HG03175 (cell line): Measurements from ENCODE around the gene AQP12A.
"Not testable (repeated sequence)": the region's sequence is repeated elsewhere in the genome, so short reads cannot be mapped to it uniquely, and the experiment has no call there.

ENCODE experiments used
- ATAC-seq: cut with Tn5 transposase; IDR thresholded peaks from one replicate; pipeline ENCODE4 v1.9.1; 2021; ENCODE audit warnings: mild to moderate bottlenecking, moderate library complexity; ENCODE audit not compliant: unreplicated experiment

Gene AQP12A, protein sequence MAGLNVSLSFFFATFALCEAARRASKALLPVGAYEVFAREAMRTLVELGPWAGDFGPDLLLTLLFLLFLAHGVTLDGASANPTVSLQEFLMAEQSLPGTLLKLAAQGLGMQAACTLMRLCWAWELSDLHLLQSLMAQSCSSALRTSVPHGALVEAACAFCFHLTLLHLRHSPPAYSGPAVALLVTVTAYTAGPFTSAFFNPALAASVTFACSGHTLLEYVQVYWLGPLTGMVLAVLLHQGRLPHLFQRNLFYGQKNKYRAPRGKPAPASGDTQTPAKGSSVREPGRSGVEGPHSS

DNA sequence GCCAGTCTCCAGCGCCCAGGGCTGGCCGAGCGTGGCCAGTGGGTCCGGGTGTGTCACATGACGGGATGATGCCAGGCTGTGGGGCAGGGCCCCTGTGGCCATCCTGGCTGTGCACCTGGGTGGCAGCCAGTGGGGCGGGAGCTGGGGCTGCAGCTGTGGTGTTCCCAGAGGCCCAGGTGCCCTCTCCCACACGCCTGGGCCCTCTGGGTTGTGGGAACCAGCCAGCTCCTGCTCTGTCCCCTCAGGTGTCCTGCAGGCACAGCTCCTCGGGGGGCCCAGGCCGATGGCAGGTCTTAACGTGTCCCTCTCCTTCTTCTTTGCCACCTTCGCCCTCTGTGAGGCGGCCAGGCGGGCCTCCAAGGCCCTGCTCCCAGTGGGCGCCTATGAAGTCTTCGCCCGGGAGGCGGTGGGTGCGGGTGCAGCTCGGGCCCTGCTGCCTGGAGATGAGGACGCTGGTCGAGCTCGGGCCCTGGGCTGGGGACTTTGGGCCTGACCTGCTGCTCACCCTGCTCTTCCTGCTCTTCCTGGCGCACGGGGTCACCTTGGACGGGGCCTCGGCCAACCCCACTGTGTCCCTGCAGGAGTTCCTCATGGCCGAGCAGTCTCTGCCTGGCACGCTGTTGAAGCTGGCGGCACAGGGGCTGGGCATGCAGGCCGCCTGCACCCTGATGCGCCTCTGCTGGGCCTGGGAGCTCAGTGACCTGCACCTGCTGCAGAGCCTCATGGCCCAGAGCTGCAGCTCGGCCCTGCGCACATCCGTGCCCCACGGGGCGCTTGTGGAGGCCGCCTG is at the start of gene AQP12A:
TSS of gene AQP12A (plus strand) at position 236 of the 790 bp plus-strand sequence. CDS start at position 284, 48 bp downstream.
- ATAC-seq, result not testable (repeated sequence)

DNA sequence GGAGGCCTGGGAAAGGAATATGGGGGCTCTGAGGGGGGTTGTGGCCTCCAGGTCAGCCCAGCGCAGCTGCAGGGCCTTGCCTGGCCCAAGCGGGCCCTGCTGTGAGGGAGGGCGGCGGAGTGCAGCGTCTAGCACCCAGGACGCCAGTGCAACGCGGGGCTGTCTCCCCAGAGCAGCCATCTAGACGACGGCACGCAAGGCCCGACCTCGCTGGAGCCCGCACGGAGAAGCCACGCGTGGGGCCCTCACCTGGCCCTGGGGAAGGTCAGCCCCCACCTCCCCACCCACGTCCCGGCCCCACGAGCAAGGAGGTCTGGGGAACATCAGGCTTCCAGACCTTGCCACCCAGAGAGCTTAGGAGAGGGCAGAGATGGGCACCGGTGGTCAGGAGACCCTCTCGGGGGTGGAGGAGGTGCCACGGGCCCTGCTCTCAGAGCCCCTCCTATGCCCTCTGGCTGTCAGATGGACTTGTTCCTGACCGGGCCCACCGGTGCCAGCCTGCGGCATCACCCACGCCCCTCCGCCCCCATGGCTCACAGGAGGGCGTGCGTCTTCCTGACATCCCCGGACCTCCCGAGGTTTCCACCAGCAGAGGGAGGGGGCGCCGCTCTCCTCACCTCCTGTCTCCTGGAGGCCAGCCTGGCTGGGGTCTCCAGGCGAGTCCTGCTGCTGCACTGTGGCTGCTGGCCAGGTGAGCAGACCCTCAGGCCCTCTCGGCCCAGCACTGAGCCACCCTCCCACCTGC is 49.4 kb upstream of the AQP12A start:
- no peak for ATAC-seq

DNA sequence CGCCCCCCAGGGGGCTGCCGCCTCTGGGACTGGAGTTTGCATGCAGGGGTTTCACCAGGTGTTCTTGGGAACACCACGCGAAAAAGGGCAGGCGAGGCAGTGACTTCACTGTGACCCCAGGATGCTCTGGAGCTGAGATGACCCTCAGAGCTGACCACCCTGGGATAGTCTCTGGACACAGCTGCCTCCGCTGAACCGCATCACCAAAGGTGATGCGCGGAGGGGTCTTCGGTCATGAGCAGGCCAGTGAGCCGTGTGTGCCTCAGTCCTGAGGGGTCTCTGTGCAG is 48.9 kb upstream of the AQP12A start:
- ATAC-seq, result no peak

DNA sequence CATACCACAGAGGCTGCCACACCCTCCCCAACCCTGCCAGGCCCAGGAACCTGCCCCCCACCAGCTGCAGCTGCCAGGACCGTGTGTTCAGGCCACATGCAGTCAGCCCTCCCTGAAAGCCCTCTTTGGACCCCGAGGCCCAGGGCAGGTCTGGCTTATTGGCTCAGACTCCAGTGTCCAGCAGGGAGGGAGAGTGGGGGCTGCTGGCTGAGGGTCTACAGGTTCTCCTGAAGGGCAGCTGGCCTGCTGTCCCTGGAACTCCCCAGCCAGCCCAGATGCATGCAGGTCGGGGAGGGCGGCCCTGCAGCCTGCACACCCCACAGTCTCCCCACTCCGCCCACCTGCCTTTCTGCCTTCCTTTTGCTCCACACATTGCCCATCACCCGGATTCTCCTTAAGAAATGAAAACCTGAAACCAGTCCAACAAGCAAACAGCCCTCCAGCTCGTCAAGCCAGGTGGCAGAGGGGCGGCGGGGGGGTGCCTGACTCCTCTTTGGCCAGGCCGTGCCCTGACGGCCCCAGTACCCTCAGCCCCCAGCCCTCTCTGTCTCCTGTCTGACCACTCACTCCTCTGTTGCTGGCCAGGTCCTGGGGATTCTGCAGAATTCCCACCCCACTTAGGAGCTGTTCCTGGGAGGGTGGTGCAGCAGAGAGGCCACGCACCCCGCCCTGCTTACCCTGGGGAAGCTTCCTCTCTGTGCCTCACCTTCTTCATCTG is 48.4 kb upstream of the AQP12A start:
- ATAC-seq, result no peak

DNA sequence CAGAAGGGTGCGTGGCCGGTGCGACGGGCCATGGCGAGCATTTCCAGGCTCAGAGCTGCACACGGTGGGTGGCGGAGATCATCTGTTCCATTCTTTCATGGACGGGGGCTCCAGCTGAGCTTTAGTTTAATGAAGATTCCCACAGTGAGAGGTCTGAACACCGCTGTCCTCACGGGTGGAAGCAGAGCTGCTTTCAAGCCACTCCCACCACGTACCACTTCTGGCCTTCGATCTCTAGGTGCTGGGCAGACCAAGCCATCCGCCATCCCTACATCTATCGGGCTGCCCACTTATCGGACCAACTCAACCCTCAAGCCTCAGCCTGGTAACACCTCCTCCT is 47.9 kb upstream of the AQP12A start:
- ATAC-seq, result no peak

DNA sequence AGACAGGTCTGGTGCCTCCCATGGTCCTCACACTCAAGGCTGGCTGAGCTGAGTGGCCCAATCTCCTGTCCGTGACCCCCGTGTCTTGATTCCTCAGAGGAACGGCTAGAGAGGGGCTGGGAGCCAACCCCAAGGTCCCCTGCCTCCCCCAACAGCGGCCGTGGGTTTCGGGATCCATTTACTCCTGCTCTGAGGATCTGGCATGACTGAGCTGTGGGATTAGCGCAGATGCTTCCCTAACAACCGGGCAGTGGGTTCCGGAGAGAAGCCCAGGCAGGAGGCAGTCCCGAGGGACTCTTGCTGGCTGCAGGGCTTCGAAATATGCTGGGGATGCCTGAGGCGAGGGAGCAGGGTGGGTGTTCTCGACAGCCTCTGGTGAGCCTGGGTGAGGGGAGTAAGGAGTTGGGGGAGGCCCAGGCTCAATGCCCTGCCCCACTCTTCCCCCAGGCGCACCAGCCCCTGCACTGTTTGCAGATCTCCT is 47.5 kb upstream of the AQP12A start:
- no peak for ATAC-seq

DNA sequence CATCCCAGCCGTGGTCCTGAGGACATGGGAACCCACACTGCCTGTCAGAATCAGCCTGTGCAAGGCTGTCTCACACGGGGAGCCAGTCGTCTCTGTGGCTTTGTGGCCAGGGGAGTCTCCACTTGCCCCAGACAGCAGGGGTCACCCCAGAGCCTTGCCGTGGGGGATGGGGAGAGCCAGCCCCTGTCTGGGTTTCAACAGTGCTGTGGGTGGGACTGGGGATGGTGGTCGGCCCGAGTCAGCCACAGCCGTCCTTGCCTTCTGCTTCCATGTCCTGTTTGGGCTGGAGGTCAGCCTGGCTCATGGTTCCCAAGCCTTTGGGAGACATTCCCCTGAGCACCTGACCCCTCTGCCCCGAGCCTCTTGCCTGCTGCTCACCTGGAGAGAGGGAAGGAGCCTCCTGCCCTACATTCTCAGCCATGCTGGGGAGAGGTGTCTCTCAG is 46.8 kb upstream of the AQP12A start:
- no peak for ATAC-seq

DNA sequence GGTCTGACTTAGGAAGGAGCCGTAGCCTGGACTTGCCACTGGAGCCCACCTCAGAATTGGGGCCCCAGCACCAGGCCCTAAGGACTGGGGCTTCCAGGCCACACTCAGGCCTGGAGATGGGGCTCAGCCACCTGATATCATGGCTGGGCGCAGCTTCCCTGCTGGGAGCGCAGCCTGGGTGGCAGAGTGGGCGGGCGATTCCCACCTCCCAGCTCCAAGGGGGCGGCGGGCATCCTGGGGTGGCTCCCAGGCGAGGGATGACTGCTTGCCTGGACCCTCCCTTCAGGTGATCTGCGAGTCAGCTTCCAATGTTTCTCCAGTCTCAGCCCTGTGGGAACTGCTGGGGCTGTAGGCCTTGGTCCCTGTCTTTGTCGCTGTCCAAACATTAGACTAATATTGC is 46.3 kb upstream of the AQP12A start:
- ATAC-seq, result no peak

DNA sequence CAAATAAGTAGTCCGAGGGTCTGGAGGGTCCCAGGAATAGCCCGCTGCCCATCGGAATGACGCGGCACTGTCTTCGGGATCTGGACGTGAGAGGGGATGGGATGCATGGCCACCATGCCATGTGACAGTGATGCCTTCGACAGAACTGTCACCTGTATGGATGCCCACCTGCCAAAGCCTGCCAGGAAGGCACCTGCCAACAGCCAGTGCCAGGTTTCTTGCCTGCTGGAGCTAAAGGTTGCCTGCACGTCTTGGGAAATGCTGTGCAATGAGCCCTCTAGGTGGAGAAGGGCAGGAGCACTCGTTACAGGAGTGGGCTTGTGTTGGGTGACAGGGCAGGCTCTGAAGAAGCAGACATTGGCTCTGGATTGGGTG is 45.9 kb upstream of the AQP12A start:
- ATAC-seq, result no peak

DNA sequence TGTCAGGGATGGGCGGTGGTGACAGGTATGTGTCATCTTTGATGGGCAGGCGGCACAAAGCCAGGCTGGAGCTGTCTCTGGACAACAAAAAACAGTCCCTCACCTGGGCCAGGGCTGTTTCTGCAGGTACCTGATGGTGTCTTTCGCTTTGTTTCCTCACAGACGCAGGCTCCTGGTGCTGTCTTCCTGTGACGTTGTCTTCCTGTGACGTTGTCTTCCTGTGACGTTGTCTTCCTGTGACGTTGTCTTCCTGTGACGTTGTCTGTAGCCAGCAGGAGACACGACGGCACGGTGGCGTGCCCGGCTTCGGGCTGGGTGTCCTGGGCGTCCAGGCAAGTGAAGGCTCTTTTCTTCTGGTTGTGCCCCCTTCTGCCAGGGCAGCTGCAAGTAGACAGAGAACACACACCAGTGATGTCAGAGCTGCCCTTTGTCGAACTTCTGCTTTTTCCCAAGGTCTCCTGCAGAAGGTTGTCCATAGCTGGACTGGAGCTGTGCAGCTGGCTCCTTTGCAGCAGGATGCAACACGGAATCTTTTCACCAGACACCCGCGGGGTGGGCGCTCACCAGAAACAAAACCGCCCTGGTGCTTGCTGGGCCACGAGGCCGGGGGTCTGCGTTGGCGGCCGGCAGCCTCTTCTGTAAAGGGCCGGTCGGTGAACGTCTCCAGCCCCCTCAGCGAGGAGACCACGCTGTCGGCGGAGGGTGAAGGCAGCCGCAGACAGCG is 45.3 kb upstream of the AQP12A start:
- no peak for ATAC-seq

DNA sequence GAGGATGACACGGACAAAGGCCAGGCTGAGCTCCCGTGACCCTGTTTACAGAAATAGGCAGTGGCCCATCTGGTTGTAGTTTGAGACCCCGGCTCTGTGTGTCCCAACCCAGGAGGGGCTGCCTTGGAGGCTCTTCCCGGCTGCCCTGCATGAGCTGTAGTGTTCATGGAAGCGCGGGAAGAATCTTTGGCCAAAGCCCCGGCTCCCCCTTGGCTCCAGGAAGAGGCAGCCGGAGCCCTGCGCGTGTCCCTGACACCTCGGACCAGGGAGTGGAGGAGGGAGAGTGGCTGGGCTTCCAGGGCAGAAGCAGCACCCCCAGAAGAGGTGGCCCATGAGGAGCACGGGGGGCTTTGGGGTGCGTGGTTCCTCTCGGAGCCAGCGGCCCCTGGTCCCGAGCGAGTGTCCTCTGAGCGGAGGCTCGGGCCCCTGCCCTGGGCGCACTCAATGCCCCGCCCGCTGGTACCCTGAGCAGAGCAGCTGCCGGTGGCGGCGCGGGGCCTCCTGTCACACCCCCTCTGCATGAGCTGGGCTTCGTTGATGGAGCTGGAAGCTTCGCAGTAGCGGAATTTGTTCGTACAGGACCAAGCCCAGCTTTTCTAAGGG is 44.7 kb upstream of the AQP12A start:
- no peak for ATAC-seq

DNA sequence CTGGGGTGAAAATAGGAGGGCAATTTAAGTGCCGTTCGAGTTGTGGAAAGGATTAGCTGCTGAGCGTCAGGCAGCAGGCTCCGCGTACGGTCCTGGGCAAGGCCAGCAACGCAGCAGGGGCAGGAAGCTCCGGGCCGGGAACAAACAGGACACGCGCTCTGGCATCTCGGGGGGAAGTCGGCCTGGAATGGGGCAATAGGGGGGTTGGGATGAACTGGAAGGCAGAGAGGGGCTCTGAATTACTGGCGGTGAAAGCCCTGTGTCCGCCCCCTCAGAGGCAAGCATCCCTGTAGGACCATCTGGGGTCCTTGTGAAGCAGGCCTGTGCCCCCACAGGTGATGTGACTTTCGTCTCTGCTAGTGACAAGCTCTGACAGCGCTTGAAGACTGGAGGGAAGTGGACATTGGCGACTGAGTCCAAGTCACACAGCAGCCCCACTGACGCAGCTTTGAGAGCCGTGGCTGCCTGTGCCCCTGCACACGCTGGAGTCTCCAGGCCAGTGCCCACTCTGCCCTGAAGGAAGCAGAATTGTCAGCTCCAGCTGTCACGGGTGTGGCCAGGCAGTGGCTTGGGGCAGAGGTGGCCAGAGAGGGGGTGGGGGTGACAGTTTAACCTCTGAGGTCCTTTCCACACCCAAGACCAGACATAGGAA is 44.0 kb upstream of the AQP12A start:
- no peak for ATAC-seq

DNA sequence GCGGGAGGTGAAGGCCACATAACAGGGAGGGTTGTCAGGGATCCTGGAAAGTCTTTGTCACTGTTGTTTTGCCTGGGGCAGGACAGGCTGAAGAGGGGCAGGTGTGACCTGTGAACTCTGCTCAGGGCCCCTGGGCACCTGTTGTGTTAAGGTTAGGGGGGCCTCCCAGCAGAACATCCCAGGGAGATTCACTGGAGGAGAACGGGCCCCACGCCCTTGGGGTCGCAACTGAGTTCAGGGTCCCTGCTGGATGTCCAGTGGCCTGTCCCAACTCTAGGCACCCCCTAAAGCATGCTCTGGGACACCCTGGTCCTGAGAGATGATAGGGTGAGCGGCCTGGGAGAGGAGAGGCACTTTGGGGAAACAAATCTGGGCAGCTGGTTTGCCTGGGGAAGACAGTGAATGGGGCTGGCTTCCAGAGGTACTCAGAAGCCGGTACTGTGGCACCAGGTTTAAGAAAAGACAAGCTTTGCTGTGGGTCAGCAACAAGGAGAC is 43.5 kb upstream of the AQP12A start:
- no peak for ATAC-seq

DNA sequence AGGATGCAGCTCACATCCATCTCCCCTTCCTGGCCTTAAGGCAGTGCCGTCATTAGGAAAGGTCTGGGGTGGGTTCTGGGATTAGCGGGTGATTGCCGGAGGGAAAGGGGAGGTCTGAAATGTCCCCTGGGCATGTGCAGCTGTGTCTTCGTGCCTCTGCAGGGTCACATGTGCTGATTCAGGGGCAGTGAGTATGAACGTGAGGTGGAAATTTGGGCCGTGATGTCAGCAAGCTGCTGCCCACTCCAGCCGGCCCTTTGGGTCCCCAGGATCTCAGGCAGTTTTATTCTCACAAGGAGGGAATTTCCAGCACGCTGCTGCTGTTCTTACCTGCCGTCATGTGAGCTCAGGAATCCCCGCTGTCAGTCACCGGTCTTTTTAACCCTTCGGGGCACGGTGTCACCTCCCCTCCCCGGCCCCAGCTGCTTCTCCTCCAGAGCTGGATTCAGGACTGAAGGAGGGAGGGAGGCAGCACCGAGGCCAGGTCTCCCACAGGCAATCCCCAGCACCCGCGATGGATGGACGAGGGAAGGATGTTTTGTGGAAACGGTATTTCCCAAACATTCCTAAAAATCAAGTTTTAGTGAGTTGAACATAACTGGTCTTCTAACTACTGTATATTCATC is 42.9 kb upstream of the AQP12A start:
- no peak for ATAC-seq

DNA sequence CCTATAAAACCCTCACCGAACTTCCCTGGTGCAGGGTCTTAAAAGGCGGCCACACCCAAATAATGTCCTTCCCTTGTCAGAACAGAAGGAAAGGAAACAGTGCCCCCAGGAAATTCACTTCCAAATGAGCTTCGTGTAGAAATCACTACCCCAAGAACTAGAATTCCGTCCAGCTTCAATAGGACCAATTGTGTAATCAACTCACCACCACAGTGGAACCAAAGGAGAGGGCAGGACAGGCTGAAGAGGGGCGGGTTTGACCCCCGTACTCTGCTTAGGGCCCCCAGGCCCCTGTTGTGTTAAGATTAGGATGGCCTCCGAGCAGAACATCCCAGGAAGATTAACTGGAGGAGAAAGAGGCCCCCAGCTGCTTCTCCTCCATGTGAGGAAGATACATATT is 42.3 kb upstream of the AQP12A start:
- no peak for ATAC-seq

DNA sequence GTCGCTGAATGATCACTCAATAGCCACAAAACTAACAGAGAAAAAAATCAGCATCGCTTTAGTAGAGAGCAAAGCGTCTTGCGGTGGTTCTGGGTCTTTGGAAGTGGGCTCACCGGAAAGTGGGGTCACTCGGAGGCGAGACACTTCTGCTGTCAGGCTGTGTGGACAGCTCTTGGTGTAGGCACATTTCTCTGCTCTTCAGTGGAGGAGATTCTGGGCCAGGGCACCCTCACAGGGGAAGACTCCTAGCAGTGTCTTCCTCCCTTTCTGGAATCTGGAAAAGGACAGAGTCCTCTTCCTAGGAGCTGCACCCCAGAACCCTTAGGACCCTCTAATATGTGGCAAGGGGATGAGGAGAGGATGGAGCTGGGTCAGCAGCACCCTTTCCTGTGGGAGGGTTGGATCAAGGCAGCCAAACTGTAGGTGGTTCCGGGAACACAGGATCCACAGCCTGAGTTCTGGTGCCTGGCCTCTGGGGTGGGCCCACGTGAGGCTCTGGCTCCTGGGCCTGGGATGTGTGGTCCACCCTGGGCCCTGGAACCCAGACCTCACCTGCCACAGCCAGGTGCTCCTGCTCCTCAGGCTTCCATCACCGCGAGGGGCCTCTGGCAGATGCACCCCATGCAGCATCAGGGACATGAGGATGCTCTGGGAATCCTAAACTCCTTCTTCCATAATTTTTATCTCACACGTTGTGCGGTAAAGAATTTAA is 41.3 kb upstream of the AQP12A start:
- no peak for ATAC-seq

DNA sequence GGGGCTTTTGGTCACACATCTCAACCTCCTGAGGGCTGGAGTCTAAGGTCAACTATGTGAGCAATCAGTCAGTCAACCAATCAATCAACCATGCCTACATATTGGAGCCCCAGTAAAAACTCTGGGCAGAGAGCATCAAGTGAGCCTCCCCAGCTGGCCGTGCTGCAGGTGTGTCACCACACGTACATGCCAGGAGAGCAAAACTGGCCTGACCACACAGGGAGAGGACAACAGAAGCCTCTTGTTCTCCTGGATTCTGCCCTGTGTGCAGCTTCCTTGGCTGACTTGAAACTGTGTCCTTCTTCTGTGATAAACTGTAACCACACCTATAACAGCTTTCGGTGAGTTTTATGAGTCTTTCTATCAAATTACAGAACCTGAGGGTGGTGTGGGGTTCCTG is 40.5 kb upstream of the AQP12A start:
- no peak for ATAC-seq
